WTC11 (cell line): ENCODE results near the gene TRIM2.

Experiments
- ATF2 ChIP-seq: sonication (generic); formaldehyde crosslinking; IDR thresholded peaks from 2 replicates; pipeline ENCODE4 v1.8.1; 2022; ENCODE audit warnings: low read depth, missing genetic modification reagents, borderline replicate concordance
- CDX4 ChIP-seq: fragments of 250-450 bp; sonication (Bioruptor Pico); IDR thresholded peaks from 2 replicates; pipeline ENCODE4 v1.9.0; 2021; ENCODE audit warnings: moderate library complexity, mild to moderate bottlenecking, inconsistent platforms, borderline replicate concordance
- CTCF ChIP-seq: fragments of 200-600 bp; IDR thresholded peaks from 2 replicates; pipeline ENCODE4 v1.8.0; 2022; ENCODE audit warnings: antibody characterized with exemption
- E2F4 ChIP-seq: sonication (generic); formaldehyde crosslinking; IDR thresholded peaks from 2 replicates; pipeline ENCODE4 v1.8.1; 2022; ENCODE audit warnings: low read depth, mild to moderate bottlenecking, moderate library complexity, missing genetic modification reagents, borderline replicate concordance
- E2F5 ChIP-seq: sonication (generic); formaldehyde crosslinking; IDR thresholded peaks from 2 replicates; pipeline ENCODE4 v1.8.1; 2022; ENCODE audit warnings: mild to moderate bottlenecking, moderate library complexity, missing genetic modification reagents
- ETV6 ChIP-seq: sonication (generic); formaldehyde crosslinking; IDR thresholded peaks from 2 replicates; pipeline ENCODE4 v1.8.1; 2022; ENCODE audit warnings: mild to moderate bottlenecking, missing genetic modification reagents
- JUN ChIP-seq: sonication (generic); formaldehyde crosslinking; IDR thresholded peaks from 2 replicates; pipeline ENCODE4 v1.8.0; 2023; ENCODE audit warnings: mild to moderate bottlenecking, missing genetic modification reagents
- PREB ChIP-seq: sonication (generic); formaldehyde crosslinking; IDR thresholded peaks from 2 replicates; pipeline ENCODE4 v1.8.1; 2022; ENCODE audit warnings: mild to moderate bottlenecking, missing genetic modification reagents, moderate library complexity, borderline replicate concordance
- SP1 ChIP-seq: sonication (generic); formaldehyde crosslinking; conservative IDR thresholded peaks from 2 replicates; pipeline ENCODE4 v1.8.1; 2022; ENCODE audit warnings: missing genetic modification reagents
- TEAD4 ChIP-seq: sonication (generic); formaldehyde crosslinking; IDR thresholded peaks from 2 replicates; pipeline ENCODE4 v1.8.0; 2022; ENCODE audit warnings: mild to moderate bottlenecking, missing genetic modification reagents
- USF2 ChIP-seq: sonication (generic); formaldehyde crosslinking; IDR thresholded peaks from 2 replicates; pipeline ENCODE4 v1.8.1; 2023; ENCODE audit warnings: mild to moderate bottlenecking, missing genetic modification reagents, moderate library complexity
- ZNF423 ChIP-seq: fragments of 250-450 bp; sonication (Bioruptor Pico); IDR thresholded peaks from 2 replicates; pipeline ENCODE4 v2.1.2; 2022; ENCODE audit warnings: mild to moderate bottlenecking, moderate library complexity

- TF ChIP-seq JUN (CRISPR knock-in tag) (no peak), CTCF (no peak), E2F4 (CRISPR knock-in tag) (no peak), PREB (CRISPR knock-in tag) (no peak), USF2 (no peak), ZNF423 (CRISPR knock-in tag) (no peak), ETV6 (CRISPR knock-in tag) (no peak), SP1 (no peak), E2F5 (CRISPR knock-in tag) (no peak), TEAD4 (CRISPR knock-in tag) (no peak), ATF2 (CRISPR knock-in tag) (no peak), CDX4 (CRISPR knock-in tag) (no peak)
Measured at GRCh38 chr4:153297116-153297515, 92.9 kb downstream of the TRIM2 start.
